Esophagus (tissue), 2 donors: ENCODE data around the gene SNX21. TPM values are rescaled to one million over a fixed set of nuclear protein-coding genes. Genes with fewer than 3 reads are reported as not detected.

Experiments
- H3K27ac ChIP-seq, 2 donors: one replicate each; pipeline ENCODE4 v1.5.1; 2013; ENCODE audit warnings: low read depth in 2 of 2, mild to moderate bottlenecking in 2 of 2, inconsistent platforms in 1 of 2, low read length in 1 of 2, moderate library complexity in 1 of 2
- H3K27me3 ChIP-seq, 2 donors: one replicate each; pipeline ENCODE4 v1.6.1; 2013; ENCODE audit warnings: low read length in 2 of 2, control low read depth in 1 of 2, mild to moderate bottlenecking in 1 of 2; ENCODE audit not compliant: insufficient read depth in 2 of 2, control insufficient read depth in 1 of 2
- H3K36me3 ChIP-seq, 2 donors: one replicate each; pipeline ENCODE4 v1.6.1; 2013; ENCODE audit warnings: low read length in 1 of 2; ENCODE audit not compliant: control insufficient read depth in 2 of 2, insufficient read depth in 2 of 2
- H3K4me1 ChIP-seq, 2 donors: one replicate each; pipeline ENCODE4 v1.6.1; 2013; ENCODE audit warnings: low read length in 1 of 2; ENCODE audit not compliant: control insufficient read depth in 2 of 2, insufficient read depth in 2 of 2
- H3K4me3 ChIP-seq, 2 donors: one replicate each; pipeline ENCODE4 v1.5.1; 2013; ENCODE audit warnings: low read length in 2 of 2, mild to moderate bottlenecking in 2 of 2, low read depth in 1 of 2, moderate library complexity in 1 of 2
- H3K9me3 ChIP-seq, 2 donors: one replicate each; pipeline ENCODE4 v1.6.1; 2013; ENCODE audit warnings: mild to moderate bottlenecking in 2 of 2, low read depth in 1 of 2, low read length in 1 of 2, moderate library complexity in 1 of 2; ENCODE audit not compliant: control insufficient read depth in 2 of 2, insufficient read depth in 1 of 2
- WGBS, 2 donors: extraction: QIAGEN DNeasy Blood & Tissue Kit; methylation state at CpG; one replicate each; pipeline ENCODE4 v1.1.7; 2013; 5-methylcytosine and 5-hydroxymethylcytosine counted together
- polyA plus RNA-seq, 2 donors: library from polyadenylated mRNA; stranded (reverse); fragments of 200-250 nt; gene quantifications; one replicate each; pipeline ENCODE4 v1.2.3, GENCODE V29; 2013
- donor health status: healthy with polysubstance abuse.
- donor health status: Bipolar disorder and iron deficiency.

SNX21 gene
- polyA plus RNA-seq, 2 donors, result 9.3 to 25.8 TPM

- Histone ChIP-seq H3K4me3 (no peak overlapping the region), H3K27ac (no peak overlapping the region), H3K36me3 (peaks cover 16 to 42% of the 10 kb centered on the region in 2 donors), H3K4me1 (peaks cover 0 to 2% of the 10 kb centered on the region in 2 donors), H3K27me3 (no peaks in the 10 kb centered on the region), H3K9me3 (no peaks in the 10 kb centered on the region)
These were observed 11.9 kb downstream of the SNX21 start for GRCh38 chr20:45845452-45845851.

GRCh38 chr20:45848421-45848820 is 14.8 kb downstream of the SNX21 start:
- peaks cover 6 to 30% of the 10 kb centered on the region in 2 donors for H3K36me3 ChIP-seq

DNA sequence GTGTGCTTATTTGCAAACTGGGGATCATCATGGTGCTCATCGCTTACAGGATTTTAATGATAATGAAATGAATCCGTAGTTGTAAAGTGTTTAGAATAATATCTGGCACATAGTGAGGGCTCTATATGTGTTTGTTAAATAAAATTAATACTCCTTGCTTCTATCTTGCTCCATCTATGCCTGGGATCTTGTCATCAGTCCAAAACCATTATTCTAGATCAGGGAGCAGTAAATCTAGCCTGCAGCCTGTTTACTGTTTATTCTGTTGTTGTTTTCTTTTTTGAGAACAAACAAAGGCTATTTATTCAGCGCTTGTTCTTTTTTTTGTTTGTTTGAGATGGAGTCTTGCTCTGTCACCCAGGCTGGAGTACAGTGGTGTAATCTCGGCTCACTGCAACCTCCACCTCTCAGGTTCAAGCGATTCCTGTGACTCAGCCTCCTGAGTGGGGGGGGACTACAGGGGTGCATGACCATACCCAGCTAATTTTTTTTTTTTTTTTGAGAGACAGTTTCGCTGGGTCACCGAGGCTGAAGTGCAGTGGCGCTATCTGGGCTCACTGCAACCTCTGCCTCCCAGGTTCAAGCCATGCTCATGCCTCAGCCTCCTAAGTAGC is 15.5 kb downstream of the SNX21 start:
- Histone ChIP-seq H3K36me3 (peaks cover 6 to 25% of the 10 kb centered on the region in 2 donors), H3K4me3 (no peak overlapping the region), H3K27me3 (no peaks in the 10 kb centered on the region), H3K27ac (no peak overlapping the region), H3K4me1 (no peaks in the 10 kb centered on the region), H3K9me3 (no peaks in the 10 kb centered on the region)
- WGBS, 2 donors, result 90 to 92% methylated on average over 8 of the region's 8 CpGs

More at GRCh38 chr20:45848421-45848820, 14.8 kb downstream of the SNX21 start:
- H3K27me3 ChIP-seq, result no peaks in the 10 kb centered on the region
- H3K4me1 ChIP-seq, result no peaks in the 10 kb centered on the region
- no peak overlapping the region for H3K27ac ChIP-seq
- H3K9me3 ChIP-seq, result no peaks in the 10 kb centered on the region
- 92 to 96% methylated on average over 8 of the region's 8 CpGs for WGBS, 2 donors
- H3K4me3 ChIP-seq, result no peak overlapping the region

DNA sequence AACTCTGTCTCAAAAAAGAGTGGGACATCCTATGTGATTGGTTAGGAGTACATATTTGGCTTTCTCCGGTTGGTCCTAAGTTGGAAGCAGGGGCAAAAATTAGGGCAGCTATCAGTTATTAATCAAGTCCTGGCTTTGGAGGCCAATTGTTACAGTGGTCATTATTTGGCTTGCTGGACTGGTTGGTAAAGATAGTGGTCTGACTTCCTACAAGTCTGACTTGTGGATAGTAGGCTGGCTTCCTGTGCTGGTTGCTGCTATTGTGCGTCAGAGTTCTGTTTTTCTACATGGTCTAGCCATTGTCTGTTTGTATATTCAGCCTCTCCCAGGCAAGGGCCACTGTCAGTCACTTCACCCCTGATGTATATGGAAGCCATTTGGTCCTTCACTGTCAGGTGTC is 16.6 kb downstream of the SNX21 start:
- Histone ChIP-seq H3K27me3 (no peaks in the 10 kb centered on the region), H3K9me3 (no peaks in the 10 kb centered on the region)
- 96 to 100% methylated on average over 2 of the region's 2 CpGs for WGBS, 2 donors

GRCh38 chr20:45850926-45851325 is 17.3 kb downstream of the SNX21 start:
- Histone ChIP-seq H3K4me3 (no peak overlapping the region), H3K4me1 (peaks cover 2 to 7% of the 10 kb centered on the region in 2 donors), H3K9me3 (no peaks in the 10 kb centered on the region), H3K36me3 (peaks cover 3 to 21% of the 10 kb centered on the region in 2 donors), H3K27me3 (no peaks in the 10 kb centered on the region), H3K27ac (no peak overlapping the region)
- 77 to 93% methylated on average over 1 of the region's 1 CpG for WGBS, 2 donors

More for the DNA sequence above, 16.6 kb downstream of the SNX21 start:
- Histone ChIP-seq H3K4me3 (no peak overlapping the region), H3K4me1 (peaks cover 2 to 4% of the 10 kb centered on the region in 2 donors), H3K36me3 (peaks cover 3 to 25% of the 10 kb centered on the region in 2 donors), H3K27ac (no peak overlapping the region)

DNA sequence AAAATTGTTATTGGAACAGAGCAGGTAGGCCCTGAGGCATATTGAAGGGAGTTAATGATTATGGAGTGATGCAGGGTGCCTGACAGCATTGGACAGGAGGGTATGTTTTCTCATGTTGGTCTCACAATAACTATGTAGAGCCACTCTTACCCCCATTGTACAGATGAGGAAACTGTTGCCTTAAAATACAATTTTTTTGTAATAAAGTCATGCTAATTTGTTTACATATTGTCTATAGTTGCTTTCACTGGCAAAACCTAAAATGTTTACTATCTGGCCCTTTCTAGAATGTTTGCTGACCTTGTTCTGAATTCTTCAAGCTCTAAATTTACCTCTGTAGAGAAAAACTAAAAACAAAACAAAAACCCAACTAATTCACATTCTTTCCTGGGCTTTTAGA is 17.9 kb downstream of the SNX21 start:
- no peak overlapping the region for H3K27ac ChIP-seq
- H3K4me1 ChIP-seq, result peaks cover 2 to 11% of the 10 kb centered on the region in 2 donors
- no peaks in the 10 kb centered on the region for H3K27me3 ChIP-seq
- H3K36me3 ChIP-seq, result peaks cover under 1 to 21% of the 10 kb centered on the region in 2 donors
- H3K9me3 ChIP-seq, result no peaks in the 10 kb centered on the region
- H3K4me3 ChIP-seq, result no peak overlapping the region

DNA sequence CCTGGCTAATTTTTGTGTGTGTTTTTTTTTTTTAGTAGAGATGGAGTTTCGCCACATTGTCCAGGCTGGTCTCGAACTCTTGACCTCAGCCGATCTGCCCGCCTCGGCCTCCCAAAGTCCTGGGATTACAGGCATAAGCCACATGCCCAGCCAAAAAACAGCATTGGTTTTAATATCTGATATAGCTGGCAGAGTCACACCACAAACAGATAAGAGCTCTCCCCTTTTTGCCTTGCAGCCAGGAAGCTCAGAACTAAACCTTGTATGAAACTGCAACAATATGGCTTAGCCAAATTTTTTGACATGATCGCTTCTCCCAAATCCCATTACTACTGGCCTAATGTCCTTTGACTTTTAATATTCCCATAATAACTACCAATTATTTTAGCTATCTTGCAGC is 18.7 kb downstream of the SNX21 start:
- Histone ChIP-seq H3K27ac (no peak overlapping the region), H3K9me3 (no peaks in the 10 kb centered on the region), H3K36me3 (peaks cover 0 to 21% of the 10 kb centered on the region in 2 donors), H3K27me3 (no peaks in the 10 kb centered on the region), H3K4me1 (peaks cover 2 to 11% of the 10 kb centered on the region in 2 donors), H3K4me3 (no peak overlapping the region)
- WGBS, 2 donors, result 92 to 98% methylated on average over 6 of the region's 6 CpGs

DNA sequence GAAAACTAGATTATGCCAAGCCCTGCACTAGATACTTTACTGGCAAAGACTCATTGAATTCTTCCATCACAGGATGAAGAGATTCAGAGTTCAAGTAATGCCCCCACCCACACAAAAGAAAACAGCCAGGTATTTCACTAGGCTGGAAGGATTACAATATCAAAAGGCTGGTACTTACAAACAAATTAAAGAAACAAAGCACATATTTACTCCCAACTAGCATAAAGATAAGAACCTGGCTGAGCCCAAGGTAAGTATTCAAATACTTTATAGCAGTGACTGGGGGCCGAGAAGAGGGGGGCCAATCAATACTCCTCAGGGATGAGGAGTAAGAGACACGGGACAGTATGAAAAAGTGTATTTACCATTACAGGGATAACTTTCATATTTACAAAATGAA is 19.9 kb downstream of the SNX21 start:
- Histone ChIP-seq H3K9me3 (no peaks in the 10 kb centered on the region), H3K4me3 (no peak overlapping the region), H3K36me3 (peaks cover 0 to 18% of the 10 kb centered on the region in 2 donors), H3K27me3 (no peaks in the 10 kb centered on the region), H3K27ac (no peak overlapping the region), H3K4me1 (peaks cover 5 to 13% of the 10 kb centered on the region in 2 donors)
- 74 to 82% methylated on average over 2 of the region's 2 CpGs for WGBS, 2 donors

- Histone ChIP-seq H3K4me3 (peak within 1 kb of the TSS; percentile 73 to 93), H3K27ac (peak within 1 kb of the TSS; percentile 39 to 91), H3K9me3 (no peaks in the 10 kb centered on the region), H3K27me3 (no peaks in the 10 kb centered on the region), H3K4me1 (peaks cover 5 to 13% of the 10 kb centered on the region in 2 donors), H3K36me3 (peaks cover 0 to 5% of the 10 kb centered on the region in 2 donors)
- 0 to 1% methylated on average over 36 of the region's 36 CpGs for WGBS, 2 donors
These were observed 23.7 kb downstream of the SNX21 start, which contains the start of the genes ACOT8 and ZSWIM3 for GRCh38 chr20:45857114-45857881. Gene ACOT8, minus strand, starts transcription at chr20:45857392. Its CDS starts 77 bp downstream, at chr20:45857315. Gene ZSWIM3, plus strand, starts transcription at chr20:45857614. Its CDS starts 212 bp downstream, at chr20:45857826.
